NCI-H82 treated with DMSO at 0.1 percent for 48 hours (cell line): ENCODE data around the gene AGBL5.
"Not testable (repeated sequence)": the region's sequence is repeated elsewhere in the genome, so short reads cannot be mapped to it uniquely, and the experiment has no call there.

Experiments
- DNase-seq: peaks from one replicate; lab custom pipeline; 2025; ENCODE audit not compliant: unreplicated experiment; lab: John Stamatoyannopoulos, UW

AGBL5 gene

DNA sequence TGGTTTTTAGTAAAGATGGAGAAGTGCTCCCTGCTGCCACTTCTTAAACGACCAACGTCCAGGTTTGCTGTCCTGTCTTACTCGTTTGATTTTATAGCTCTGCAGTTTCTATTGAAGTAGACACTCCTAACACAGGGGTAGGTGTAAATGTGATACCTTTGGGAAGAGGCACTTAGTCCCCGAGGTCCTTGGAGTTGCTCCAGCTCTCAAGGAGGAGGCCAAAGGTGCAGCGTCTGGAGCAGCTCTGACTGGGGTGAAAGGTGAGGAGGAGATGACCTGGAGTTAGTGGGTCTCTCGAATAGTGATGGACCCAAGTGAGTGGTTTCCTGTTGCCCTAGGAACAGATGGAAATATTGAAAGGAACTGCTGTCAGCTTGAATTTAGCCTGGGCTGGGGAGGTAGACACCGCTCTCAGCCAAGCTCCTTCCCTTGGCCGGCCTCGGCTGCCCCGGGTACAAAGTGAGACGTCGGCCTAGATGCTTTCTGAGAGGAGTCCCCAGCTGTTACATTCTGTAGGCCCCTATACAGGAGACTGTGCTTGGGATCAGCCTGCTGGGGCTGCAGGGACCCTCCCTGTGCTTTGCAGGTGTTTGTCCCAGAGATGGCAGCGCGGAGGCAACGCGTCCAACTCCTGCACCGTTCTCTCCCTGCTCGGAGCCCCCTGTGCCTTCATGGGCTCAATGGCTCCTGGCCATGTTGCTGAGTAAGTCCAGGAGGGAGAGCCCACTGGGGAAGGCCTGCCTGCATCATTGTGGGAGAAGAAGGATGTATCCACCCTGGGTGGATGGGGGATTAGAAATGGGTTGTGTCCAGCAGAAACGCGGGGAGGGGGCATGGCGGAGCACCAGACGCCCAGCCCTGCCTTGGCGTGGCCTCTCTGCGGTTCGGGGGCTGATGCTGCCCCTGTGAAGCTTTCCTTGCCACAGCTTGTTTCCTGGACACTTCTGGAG, 40.6 kb downstream of the AGBL5 start:
- no peak for DNase-seq

DNA sequence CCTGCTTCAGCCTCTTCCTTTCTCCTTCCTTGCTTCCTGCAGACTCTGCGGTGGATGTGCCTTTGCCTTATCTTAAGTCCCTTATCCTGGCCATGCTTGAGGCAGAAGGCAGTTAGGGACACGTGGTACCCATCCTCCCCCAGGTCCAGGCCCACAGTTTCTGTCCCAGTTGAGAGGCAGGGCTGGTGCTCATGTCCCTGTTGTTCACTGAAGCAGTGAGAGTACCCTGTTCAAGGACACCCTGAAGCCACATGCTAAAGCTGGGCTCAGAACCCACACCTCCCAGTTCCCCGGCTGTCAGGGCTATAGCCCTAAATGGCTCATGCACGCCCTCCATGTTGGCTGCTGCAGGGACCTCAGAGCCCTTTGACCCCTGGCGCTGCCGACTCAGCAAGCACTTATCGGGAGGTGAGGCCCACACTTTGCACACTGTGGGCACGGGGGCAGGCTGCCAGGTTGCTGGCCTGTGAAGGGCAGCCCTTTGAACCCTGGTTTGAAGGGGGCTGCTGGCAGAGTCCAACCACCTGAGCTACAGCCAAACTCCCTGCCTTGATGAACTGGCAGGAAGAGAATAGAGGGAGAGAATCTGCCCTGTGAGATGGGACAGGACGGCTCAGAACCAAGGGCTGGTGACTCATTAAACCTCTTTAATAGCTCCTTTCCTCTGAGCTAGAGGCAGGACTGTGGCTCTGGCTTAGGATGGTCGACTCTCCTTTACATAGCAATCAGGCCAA, 41.4 kb downstream of the AGBL5 start:
- DNase-seq, result no peak

DNA sequence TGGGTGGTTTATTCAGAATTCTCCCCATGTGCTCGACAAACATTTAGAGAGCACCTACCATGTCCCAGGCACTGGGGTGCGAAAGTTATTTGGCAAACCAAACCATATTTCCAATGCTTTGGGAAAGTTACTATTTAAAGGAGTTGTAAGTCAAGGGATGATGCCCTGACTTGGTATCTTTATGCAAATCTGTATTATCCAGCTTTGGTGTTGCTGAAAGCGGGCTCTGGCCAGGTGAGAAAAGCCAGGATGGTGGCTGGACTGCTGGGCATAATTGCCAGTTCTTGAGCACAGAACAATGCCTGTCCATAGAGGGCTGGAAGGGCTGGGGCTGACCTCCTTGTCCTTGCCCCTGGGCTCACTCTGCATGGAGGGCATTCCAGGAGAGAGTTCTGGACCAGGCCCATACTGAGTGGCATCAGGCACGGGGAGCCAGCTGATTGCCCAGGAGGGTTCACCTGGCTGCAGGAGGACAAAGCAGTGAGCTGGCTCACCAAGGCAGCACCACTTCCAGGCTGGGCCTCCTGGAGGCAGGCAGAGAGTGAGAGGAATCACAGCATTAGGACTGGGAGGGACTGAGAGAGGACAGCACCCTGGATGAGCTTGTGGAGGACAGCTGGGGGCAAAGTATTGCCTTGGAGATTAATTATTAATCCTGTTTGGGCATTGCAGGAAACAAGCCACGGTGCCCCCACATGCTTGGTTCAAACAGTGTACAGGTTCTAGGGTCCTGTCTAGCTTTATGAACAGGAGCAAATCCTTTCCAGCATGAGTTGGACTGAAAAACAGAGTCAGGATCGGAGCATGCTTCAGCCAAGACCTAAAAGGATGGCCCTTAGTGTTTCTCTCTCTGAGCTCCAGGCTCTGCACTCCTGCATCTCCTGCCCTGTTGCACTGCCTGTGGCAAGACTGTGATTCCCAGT, 42.2 kb downstream of the AGBL5 start:
- DNase-seq, result peak; percentile 60

DNA sequence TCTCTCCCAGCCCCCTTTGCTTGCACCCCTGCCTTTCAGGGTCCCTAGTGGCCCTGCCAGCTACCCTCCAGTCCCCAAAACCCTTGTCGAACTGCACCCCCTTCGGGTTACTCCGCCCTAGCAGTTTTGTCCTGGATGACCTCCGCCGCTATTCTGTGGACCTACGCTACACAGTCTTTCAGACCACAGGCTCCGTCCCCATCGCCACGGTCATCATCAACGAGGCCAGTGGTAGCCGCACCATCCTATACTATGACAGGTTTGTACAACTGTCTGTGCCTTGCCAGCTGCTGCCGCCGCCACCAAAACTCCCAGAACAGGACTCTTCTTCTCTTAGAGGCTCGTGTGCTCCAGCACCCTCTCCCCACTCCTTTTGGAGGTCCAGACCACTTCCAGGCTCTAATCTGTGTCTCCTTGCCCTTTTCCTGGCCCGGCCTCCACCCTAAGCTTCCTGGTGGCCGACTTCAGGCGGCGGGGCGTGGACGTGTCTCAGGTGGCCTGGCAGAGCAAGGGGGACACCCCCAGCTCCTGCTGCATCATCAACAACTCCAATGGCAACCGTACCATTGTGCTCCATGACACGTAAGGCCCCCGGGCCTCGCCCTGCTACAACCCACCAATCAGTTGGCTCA, 43.0 kb downstream of the AGBL5 start:
- DNase-seq, result no peak

DNA sequence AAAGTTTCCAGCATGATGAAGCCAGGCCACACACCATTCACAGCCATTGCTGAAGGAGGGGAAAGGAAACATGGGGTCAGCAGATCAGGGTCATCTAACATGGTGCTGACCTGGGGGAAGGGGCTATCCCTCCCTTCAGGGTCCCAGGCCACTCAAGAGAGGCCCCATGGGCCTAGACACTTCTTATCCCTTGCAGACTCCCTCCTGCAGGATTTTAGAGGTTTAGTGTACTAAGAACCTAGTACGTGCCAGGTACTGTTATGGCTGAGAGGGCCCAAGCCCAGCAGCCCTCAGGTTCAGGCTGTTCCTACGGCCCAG, 43.9 kb downstream of the AGBL5 start:
- DNase-seq, result no peak

DNA sequence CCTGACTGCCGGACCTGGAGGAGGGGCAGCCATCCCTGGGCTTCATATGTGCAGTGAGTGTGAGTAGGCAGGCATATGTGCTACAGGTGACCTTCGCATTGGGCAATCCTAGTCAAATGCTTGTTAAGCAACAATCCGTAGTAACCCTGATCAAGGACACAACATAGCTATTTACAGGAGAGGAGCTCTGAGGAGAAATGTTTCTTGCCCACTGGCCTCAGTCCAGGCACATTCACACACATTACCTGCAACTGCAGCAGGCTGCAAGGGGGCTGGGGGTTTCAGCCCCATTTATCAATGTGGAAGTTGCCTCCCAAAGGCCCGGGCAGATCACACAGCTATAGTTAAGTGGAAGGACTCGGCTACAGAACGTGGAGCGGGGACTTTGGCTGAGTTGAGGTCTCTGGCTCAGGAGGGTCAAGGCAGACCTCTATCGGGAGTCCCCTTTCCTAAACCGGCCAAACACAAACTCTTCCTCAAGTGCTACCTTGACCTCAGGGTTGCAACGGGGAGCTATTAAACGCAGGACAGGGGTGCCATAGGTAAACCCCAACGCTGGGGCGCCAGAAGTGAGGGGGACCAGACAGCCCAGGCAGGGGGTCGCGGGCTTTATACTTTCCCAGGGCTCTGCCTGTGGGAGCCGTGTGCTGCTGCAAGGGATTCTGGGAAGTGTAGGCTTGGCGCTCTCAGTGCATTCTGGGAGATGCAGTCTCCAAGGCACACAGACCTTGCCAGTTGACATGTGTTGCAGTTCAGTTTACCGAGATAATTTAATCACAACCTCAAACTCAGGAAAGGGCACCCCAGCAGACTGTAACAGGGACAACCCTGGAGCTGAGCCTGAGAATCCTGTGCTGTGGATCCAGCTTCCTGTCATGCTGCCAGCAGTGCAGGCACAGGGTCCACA, 44.5 kb downstream of the AGBL5 start:
- DNase-seq, result peak; percentile 54

DNA sequence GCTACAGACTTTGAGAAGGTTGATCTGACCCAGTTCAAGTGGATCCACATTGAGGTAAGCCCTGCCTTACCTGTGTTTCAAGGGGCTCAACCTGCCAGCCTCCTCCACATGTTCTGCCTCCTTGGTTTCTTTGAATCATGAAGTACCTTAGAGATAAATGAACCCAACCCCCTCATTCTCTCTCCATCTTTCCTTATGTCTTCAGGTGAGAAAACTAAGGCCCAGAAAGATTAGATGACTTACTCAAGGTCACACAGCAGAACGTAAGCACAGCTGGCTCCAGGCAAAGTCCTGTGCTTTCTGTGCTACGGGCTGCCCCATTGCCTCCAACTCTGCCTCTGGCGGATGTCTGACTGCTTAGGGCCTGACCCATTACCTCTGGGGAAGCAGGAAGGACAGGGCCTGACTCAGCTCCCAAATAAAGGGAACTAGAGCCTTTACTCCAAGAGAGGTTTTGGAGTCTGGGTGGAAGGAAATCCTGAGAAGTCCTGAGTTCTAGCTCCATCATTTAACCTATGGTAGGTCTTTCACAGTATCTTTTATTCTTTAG, 45.4 kb downstream of the AGBL5 start:
- DNase-seq, result no peak

DNA sequence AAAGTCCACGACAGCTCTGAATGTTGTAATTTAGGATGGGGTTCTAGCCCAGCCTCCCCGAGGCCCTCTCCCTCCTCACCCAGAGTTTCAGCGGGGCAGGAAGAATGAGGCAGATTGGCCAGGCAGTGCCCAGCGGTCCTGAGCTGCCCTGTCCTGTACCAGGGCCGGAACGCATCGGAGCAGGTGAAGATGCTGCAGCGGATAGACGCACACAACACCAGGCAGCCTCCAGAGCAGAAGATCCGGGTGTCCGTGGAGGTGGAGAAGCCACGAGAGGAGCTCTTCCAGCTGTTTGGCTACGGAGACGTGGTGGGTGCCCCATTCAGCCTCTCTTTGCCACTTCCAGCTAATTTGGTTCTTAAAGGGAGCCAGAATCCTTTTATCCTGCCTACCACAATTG, 45.9 kb downstream of the AGBL5 start:
- DNase-seq, result no peak

DNA sequence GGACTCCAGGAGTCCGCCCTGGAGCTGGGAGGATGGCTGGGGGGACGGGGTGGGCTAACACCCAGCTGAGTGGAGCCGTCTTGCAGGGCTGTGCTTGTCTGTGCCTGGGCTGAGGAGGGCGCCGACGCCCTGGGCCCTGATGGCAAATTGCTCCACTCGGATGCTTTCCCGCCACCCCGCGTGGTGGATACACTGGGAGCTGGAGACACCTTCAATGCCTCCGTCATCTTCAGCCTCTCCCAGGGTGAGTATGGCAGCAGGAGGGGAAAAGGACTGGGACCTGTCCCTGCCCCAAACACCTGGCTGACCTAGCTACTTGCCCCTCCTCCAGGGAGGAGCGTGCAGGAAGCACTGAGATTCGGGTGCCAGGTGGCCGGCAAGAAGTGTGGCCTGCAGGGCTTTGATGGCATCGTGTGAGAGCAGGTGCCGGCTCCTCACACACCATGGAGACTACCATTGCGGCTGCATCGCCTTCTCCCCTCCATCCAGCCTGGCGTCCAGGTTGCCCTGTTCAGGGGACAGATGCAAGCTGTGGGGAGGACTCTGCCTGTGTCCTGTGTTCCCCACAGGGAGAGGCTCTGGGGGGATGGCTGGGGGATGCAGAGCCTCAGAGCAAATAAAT, 48.0 kb downstream of the AGBL5 start:
- no peak for DNase-seq

DNA sequence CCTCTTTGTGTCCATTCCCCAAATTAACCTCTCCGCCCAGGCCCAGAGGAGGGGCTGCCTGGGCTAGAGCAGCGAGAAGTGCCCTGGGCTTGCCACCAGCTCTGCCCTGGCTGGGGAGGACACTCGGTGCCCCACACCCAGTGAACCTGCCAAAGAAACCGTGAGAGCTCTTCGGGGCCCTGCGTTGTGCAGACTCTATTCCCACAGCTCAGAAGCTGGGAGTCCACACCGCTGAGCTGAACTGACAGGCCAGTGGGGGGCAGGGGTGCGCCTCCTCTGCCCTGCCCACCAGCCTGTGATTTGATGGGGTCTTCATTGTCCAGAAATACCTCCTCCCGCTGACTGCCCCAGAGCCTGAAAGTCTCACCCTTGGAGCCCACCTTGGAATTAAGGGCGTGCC, 48.6 kb downstream of the AGBL5 start:
- no peak for DNase-seq

DNA sequence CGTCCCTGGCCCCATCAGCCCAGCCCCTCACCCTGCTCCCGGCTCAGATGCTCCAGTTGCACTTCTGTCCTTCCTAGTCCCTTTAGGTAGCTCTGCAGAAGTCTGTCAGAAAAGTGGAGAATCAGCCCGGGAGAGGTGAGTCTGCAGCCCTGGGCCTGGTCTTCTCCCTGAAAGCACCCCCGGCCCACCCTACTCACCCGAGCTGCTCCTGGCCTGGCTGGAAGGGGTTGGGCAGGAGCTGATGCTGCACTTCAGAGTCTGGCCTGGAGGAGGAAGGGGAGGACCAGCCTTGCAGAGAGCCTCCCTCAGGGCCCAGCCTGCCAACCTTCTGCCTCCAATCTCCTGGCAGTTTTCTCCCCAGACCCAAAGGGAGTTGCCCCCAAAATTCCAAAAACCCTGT, 50.9 kb downstream of the AGBL5 start:
- no peak for DNase-seq

DNA sequence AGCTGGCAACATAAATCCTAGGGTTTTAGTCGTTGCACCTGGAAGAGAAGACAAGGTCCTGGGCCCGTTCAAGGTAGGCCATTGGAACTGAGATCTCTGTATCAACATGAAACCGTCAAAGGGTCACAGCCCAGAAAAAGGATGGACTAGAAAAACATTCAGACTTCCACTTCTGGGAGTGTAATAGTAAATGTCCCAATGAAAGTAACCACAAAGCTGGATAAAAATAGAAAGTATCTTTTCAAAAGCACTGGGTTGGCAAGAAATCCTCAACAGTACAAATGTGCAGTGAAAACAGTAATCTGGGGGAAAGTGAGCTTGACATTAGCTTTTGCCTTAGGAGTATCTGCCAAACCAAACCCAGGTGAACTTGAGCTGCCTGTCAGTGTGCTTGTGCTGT, 54.5 kb downstream of the AGBL5 start:
- no peak for DNase-seq

DNA sequence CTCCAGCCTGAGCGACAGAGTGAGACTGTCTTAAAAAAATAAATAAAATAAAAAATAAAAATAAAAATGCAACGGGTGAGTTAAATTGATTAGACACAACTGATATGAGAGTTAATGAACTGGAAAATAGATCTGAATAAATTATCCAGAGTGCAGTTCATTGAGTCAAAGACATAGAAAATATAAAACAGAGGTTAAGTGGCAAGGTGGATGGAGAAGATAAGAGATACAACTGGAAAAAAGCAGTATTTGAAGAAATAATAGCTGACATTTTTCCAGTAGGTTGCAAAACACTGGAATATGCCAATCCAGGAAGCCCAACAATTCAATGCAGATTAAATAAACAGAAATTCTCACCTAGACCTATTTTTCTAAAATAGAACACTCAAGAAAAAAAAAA, 56.8 kb downstream of the AGBL5 start:
- no peak for DNase-seq

DNA sequence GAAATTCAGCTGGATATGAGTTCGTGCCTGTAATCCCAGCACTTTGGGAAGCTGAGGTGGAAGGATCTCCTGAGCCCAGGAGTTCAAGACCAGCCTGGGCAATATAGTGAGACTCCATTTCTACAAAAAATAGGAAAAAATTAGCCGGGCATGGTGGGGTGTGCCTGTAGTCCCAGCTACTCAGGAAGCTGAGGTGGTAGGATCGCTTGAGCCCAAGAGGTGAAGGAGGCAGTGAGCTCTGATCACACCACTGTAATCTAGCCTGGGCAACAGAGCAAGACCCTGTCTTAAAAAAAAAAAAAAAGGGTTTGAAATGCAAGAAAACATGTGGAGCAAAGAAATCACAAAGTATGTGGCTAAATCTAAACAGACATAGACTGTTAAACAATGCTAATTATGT, 57.6 kb downstream of the AGBL5 start:
- DNase-seq, result no peak

DNA sequence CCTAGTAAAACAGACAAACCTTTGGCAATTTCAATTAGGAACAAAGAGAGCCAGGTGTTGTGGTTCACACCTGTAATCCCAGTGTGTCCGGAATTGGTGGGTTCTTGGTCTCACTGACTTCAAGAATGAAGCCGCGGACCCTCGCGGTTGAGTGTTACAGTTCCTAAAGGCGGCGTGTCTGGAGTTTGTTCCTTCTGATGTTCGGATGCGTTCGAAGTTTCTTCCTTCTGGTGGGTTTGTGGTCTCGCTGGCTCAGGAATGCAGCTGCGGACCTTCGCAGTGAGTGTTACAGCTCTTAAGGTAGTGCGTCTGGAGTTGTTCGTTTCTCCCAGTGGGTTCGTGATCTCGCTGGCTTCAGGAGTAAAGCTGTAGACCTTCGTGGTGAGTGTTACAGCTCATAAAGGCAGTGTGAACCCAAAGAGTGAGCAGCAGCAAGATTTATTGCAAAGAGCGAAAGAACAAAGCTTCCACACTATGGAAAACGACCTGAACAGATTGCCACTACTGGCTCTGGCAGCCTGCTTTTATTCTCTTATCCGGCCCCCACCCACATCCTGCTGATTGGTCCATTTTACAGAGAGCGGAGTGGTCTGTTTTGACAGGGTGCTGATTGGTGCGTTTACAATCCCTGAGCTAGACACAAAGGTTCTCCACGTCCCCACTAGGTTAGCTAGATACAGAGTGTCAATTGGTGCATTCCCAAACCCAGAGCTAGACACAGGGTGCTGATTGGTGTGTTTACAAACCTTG, 59.3 kb downstream of the AGBL5 start:
- not testable (repeated sequence) for DNase-seq

DNA sequence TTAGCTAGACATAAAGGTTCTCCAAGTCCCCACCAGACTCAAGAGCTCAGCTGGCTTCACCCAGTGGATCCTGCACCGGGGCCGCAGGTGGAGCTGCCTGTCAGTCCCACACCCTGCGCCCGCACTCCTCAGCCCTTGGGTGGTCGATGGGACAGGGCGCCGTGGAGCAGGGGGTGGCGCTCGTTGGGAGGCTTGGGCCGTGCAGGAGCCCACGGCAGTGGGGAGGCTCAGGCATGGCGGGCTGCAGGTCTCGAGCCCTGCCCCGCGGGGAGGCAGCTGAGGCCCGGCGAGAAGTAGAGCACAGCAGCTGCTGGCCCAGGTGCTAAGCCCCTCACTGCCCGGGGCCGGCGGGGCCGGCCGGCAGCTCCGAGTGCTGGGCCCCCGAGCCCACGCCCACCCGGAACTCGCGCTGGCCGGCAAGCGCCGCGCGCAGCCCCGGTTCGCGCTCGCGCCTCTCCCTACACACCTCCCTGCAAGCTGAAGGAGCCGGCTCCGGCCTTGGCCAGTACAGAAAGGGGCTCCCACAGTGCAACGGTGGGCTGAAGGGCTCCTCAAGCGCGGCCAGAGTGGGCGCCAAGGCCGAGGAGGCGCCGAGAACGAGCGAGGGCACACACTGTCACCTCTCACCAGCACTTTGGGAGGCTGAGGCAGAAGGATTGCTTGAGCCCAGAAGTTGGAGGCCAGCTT, 60.1 kb downstream of the AGBL5 start:
- not testable (repeated sequence) for DNase-seq

DNA sequence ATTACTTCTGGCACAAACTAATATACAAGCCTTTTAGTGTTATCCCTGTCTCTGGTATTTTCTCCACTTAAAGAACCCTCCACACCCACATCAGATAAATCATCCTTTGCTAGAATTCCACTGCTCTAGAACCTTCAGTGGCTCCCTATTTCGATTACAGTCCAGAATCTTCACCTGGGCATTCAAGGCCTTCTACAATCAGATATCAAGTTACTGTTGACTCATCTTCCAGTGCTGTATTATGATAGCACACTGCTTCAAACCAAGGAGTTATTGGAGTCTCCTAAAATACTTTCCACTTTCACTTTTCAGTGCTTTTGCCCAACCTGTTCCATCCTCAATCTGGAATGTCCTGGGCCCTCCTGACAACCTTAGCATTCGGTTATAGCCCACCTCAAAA, 64.1 kb downstream of the AGBL5 start:
- DNase-seq, result no peak

DNA sequence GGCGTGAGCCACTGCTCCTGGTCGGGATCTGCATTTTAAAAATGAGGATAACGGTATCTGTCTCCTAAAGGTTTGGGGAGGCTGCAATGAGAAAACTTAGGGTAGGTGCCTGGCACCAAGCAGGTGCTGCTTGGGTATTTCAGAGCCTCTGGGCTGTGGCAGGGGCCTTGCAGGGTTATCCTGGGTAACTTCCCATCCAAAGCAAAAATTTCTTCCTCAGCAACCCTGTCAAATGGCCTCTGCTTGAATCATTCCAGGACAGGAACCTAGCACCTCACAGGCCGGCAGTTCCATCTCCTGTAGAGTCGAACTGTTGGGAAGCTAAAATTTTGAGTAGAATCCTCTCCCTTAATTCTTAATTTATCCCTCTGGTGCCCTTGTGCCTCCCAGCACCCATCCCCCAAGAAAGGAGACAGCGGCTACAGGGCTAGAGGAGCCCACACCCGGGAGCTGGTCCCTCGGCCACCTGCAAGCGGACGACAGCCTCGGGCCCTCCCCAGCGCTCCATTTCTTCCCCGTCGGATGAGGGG, 66.6 kb downstream of the AGBL5 start:
- no peak for DNase-seq
